ENCODE data around the gene TAF1. TPM values are rescaled to one million over a fixed set of nuclear protein-coding genes. Genes with fewer than 3 reads are reported as not detected.

The TAF1 gene
- total RNA-seq (2016; rRNA removed; fragmentation: Illumina TruSeq; extraction: Trizol), result 17.7 and 20.2 TPM in 2 replicates
- total RNA-seq (2016; cell fraction: cytosol; rRNA removed; fragmentation: Illumina TruSeq; extraction: Trizol; ENCODE audit: low read depth), result 6.4 and 8.4 TPM in 2 replicates
- total RNA-seq (2016; cell fraction: insoluble cytoplasmic fraction; rRNA removed; fragmentation: Illumina TruSeq; extraction: Trizol), result 15.4 and 23.4 TPM in 2 replicates
- total RNA-seq (2016; cell fraction: membrane; rRNA removed; fragmentation: Illumina TruSeq; extraction: Trizol), result 5.9 and 8.0 TPM in 2 replicates
- 32.2 and 32.9 TPM in 2 replicates for total RNA-seq (2016; cell fraction: nucleus; rRNA removed; fragmentation: Illumina TruSeq; extraction: Trizol)
- 8.1 and 9.4 TPM in 2 replicates for polyA plus RNA-seq (2011; rRNA removed)
- 3.9 and 5.4 TPM in 2 replicates for polyA plus RNA-seq (2011; cell fraction: cytosol; rRNA removed)
- 20.4 and 28.1 TPM in 2 replicates for polyA plus RNA-seq (2011; cell fraction: nucleus; rRNA removed)
- polyA plus RNA-seq (2012), result 15.7 and 16.6 TPM in 2 replicates
- 0.29 and 0.52 TPM in 2 replicates for polyA plus RNA-seq (2016; cell fraction: cytosol; fragmentation: Illumina TruSeq; extraction: Trizol; ENCODE audit: low read depth)
- 11.6 and 13.1 TPM in 2 replicates for polyA plus RNA-seq (2016; cell fraction: insoluble cytoplasmic fraction; fragmentation: Illumina TruSeq; extraction: Trizol; ENCODE audit: low read depth)
- 0.81 and 1.9 TPM in 2 replicates for polyA plus RNA-seq (2016; cell fraction: membrane; fragmentation: Illumina TruSeq; extraction: Trizol; ENCODE audit: low read depth)
- polyA plus RNA-seq (2016; cell fraction: nucleus; fragmentation: Illumina TruSeq; extraction: Trizol; ENCODE audit: insufficient read depth, low read depth), result 37.8 and 38.6 TPM in 2 replicates
- polyA minus RNA-seq (2011; rRNA and poly(A)+ RNA removed; ENCODE audit: low replicate concordance), result 14.6 and 39.7 TPM in 2 replicates
- polyA minus RNA-seq (2011; cell fraction: cytosol; rRNA and poly(A)+ RNA removed), result 10.4 and 10.5 TPM in 2 replicates
- polyA minus RNA-seq (2011; cell fraction: nucleus; rRNA and poly(A)+ RNA removed), result 50.1 and 73.2 TPM in 2 replicates
- percentile 75 among the genes with signal in this experiment for Bru-seq, nascent RNA
- BruChase-seq, experiment 1, labeled RNA remaining after a 6-hour chase, result percentile 86 among the genes with signal in this experiment
- BruChase-seq, experiment 2, labeled RNA remaining after a 2-hour chase, result percentile 84 among the genes with signal in this experiment
- long read RNA-seq, experiment 1, partial matches to known transcripts, result 0 of 1 reads
- long read RNA-seq, experiment 1, other reads (novel, unspliced or antisense), result 1 of 1 reads
- long read RNA-seq, experiment 2, partial matches to known transcripts, result 2 of 12 reads
- long read RNA-seq, experiment 2, other reads (novel, unspliced or antisense), result 10 of 12 reads

GRCh38 chrX:71365875-71366673 lies at the start of gene TAF1:
Gene TAF1 (plus strand): TSS chrX:71366357. CDS start chrX:71366375, 18 bp downstream.
- FAIRE-seq (peak; percentile 98), DNase-seq (ENCODE audit: low spot score) (peak; percentile 96), ATAC-seq (peak; percentile 95)
- POLR2A ChIA-PET, result interaction anchor here (0.6 to 2.6 kb wide), 21 partner anchors 9 to 257 kb away, joined by 3 to 36 read pairs (median 5); partner anchors contain the start of genes ITGB1BP2, MED12, NONO and OGT
- under 1% methylated on average over 22 of the region's 51 CpGs for WGBS (ENCODE audit: low lambda C conversion rate)
- Histone ChIP-seq H3K9me3 (ENCODE audit: low read length) (no peaks in the 10 kb centered on the region), H2AFZ (ENCODE audit: low read length) (no peak within 1 kb of the TSS), H3K27me3 (ENCODE audit: control insufficient read depth in 1 of 2, insufficient read depth in 2 of 2, low read length in 2 of 2) (no peaks in the 10 kb centered on the region; a peak in 1 of 5 replicates), H3K4me1 (ENCODE audit: insufficient read depth, low read length) (peaks cover 24% of the 10 kb centered on the region), H3K9ac (ENCODE audit: insufficient read depth, low read depth, low read length) (peak within 1 kb of the TSS; percentile 92), H3K27ac (ENCODE audit: extremely low read length, insufficient read depth, low read length) (peak within 1 kb of the TSS; percentile 92), H3K4me2 (ENCODE audit: low read depth, low read length) (peak within 1 kb of the TSS; percentile 78), H3K79me2 (ENCODE audit: insufficient read depth, low read length) (peaks cover 33% of the 10 kb centered on the region), H3K4me3 (replicated peaks in 1 of 3; ENCODE audit: insufficient read depth in 1 of 3, low read depth in 2 of 3, low read length in 3 of 3) (peak within 1 kb of the TSS; percentile 76 to 88 (median 87)), H3K36me3 (replicated peaks in 1 of 2; ENCODE audit: control insufficient read depth in 1 of 2, insufficient read depth in 2 of 2, low read length in 2 of 2) (peaks cover 0 to 3% of the 10 kb centered on the region in 2 experiments; a peak in 1 of 5 replicates), H4K20me1 (ENCODE audit: insufficient read depth, low read length) (no peaks in the 10 kb centered on the region)
- CTCF ChIA-PET (ENCODE audit: low intra/inter-chr PET ratio, low total read pairs), result no interaction called here
- in situ Hi-C loops (cut with HindIII; ENCODE audit: extremely low pct_ligation_motif_present, low pct_unique_long_range_greater_than_20kb) (no loop called here), intact Hi-C loops (cut with micrococcal nuclease; ENCODE audit: unreplicated experiment) (loop anchor here (1.0 to 2.0 kb wide), 2 partner anchors 27 to 83 kb away; partner anchors contain the start of gene NONO)
- no TSS peak for BruUV-seq (replicated peaks)
- peak; percentile 21; the same call in 1 of the 2 replicates for TF ChIP-seq DRAP1 (CRISPR knock-in tag; IDR thresholded peaks at IDR 0.05)
- no peak for TF ChIP-seq ZC3H13 (CRISPR knock-in tag; IDR thresholded peaks at IDR 0.05)
- TF ChIP-seq PHF20 (CRISPR knock-in tag; IDR thresholded peaks at IDR 0.05), result peak; percentile 54; the same call in 1 of the 2 replicates
- TF ChIP-seq NFYC (CRISPR knock-in tag; IDR thresholded peaks at IDR 0.05), result peak; percentile 86
- TF ChIP-seq ZNF776 (CRISPR knock-in tag; IDR thresholded peaks at IDR 0.05), result no peak
- TF ChIP-seq PITX1 (CRISPR knock-in tag; IDR thresholded peaks at IDR 0.05), result peak; percentile 38; the same call in 1 of the 2 replicates
- TF ChIP-seq ZBTB2 (CRISPR knock-in tag; IDR thresholded peaks at IDR 0.05; ENCODE audit: low read depth), result no peak
- peak; percentile 36; the same call in 1 of the 2 replicates for TF ChIP-seq TFDP2 (CRISPR knock-in tag; IDR thresholded peaks at IDR 0.05)
- no peak for TF ChIP-seq HOXA9 (CRISPR knock-in tag; IDR thresholded peaks at IDR 0.05; ENCODE audit: borderline replicate concordance)
- peak; percentile 86 for TF ChIP-seq NFYB (CRISPR knock-in tag; IDR thresholded peaks at IDR 0.05)
- TF ChIP-seq ZNF232 (CRISPR knock-in tag; IDR thresholded peaks at IDR 0.05; ENCODE audit: borderline replicate concordance), result no peak
- no peak for TF ChIP-seq JUND (CRISPR knock-in tag; IDR thresholded peaks at IDR 0.05)
- TF ChIP-seq TFE3 (CRISPR knock-in tag; IDR thresholded peaks at IDR 0.05), result peak; percentile 65; the same call in 1 of the 2 replicates

All from HepG2 (cell line).